ENCODE results near the gene ADD1. TPM values are rescaled to one million over a fixed set of nuclear protein-coding genes. Genes with fewer than 3 reads are reported as not detected.

The ADD1 gene
- total and polyA plus RNA-seq, 4 donors = 98.3 to 351 (median 284) TPM

DNA sequence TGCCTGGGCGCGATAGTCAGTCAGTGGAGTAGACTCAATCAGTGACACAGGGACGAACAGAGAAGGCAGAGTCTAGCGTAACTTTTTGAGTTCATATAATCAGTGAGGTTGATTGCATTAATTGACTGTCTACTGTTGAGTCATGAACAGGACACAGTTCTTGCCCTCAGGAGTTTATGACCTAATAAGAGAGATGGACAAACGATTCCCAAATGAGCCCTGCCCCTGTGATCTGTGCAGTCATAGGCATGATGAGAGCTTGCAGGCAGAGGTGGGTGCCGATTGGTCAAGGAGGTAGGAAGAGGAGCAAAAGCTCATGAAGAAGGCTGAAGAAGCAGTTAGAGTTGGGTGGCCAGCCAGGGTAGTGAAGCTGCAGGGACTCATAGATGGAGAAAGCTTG lies 57.1 kb downstream of the ADD1 start:
- no peak for DNase-seq
- WGBS, 2 donors = 93 to 95% methylated on average over 6 of the region's 6 CpGs
- ATAC-seq (ENCODE audit: low FRiP score) = no peak

DNA sequence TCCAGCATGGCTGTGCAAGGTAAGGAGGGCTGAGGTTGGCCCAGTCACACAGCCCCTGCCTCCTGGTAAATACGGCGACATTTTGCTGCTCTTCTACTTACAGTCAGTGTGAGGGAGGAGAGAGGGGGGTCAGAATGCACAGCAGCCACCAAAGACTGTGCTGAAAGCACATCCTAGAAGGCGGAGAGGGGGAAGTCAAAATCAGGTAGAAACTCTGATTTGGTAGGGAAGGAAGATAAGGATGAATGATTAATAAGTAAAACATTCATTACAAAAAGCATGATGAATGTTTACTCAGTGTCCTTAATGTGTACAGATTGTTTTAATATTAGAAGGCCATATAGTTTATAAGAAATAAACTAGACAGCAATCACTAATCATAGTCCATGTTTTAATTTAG lies 57.5 kb downstream of the ADD1 start:
- no peaks in the 10 kb centered on the region for H3K27me3 ChIP-seq (ENCODE audit: control insufficient read depth in 1 of 2, insufficient read depth in 2 of 2, low read length in 1 of 2)
- ATAC-seq (ENCODE audit: low FRiP score) = no peak
- no peaks in the 10 kb centered on the region for H3K9me3 ChIP-seq (ENCODE audit: control insufficient read depth, low read length)
- DNase-seq = no peak
- no peak overlapping the region for H3K4me3 ChIP-seq (ENCODE audit: low read length in 2 of 2)
- intact Hi-C loops (cut with DNase I) = no loop called here
- H3K4me1 ChIP-seq (ENCODE audit: control insufficient read depth in 1 of 2, insufficient read depth in 2 of 2, low read length in 2 of 2) = no peaks in the 10 kb centered on the region
- H3K36me3 ChIP-seq (ENCODE audit: control insufficient read depth in 1 of 2, insufficient read depth in 2 of 2, low read length in 1 of 2) = peaks cover 18 to 21% of the 10 kb centered on the region in 2 donors
- 83 to 89% methylated on average over 3 of the region's 3 CpGs for WGBS, 2 donors
- H3K27ac ChIP-seq (ENCODE audit: low read depth in 1 of 2, low read length in 2 of 2) = no peak overlapping the region

More for the DNA sequence above, 57.1 kb downstream of the ADD1 start:
- H3K4me1 ChIP-seq (ENCODE audit: control insufficient read depth in 1 of 2, insufficient read depth in 2 of 2, low read length in 2 of 2) = no peaks in the 10 kb centered on the region
- no peak overlapping the region for H3K27ac ChIP-seq (ENCODE audit: low read depth in 1 of 2, low read length in 2 of 2)
- H3K27me3 ChIP-seq (ENCODE audit: control insufficient read depth in 1 of 2, insufficient read depth in 2 of 2, low read length in 1 of 2) = no peaks in the 10 kb centered on the region
- H3K36me3 ChIP-seq (ENCODE audit: control insufficient read depth in 1 of 2, insufficient read depth in 2 of 2, low read length in 1 of 2) = peaks cover 18 to 20% of the 10 kb centered on the region in 2 donors
- no peaks in the 10 kb centered on the region for H3K9me3 ChIP-seq (ENCODE audit: control insufficient read depth, low read length)
- H3K4me3 ChIP-seq (ENCODE audit: low read length in 2 of 2) = no peak overlapping the region
- intact Hi-C loops (cut with DNase I) = no loop called here

- ATAC-seq (ENCODE audit: low FRiP score) (no peak), DNase-seq (no peak)
- H3K9me3 ChIP-seq (ENCODE audit: control insufficient read depth, low read length) = no peaks in the 10 kb centered on the region
- H3K27ac ChIP-seq (ENCODE audit: low read depth in 1 of 2, low read length in 2 of 2) = no peak overlapping the region
- intact Hi-C loops (cut with DNase I) = no loop called here
- 48 to 50% methylated on average over 2 of the region's 2 CpGs for WGBS, 2 donors
- H3K4me1 ChIP-seq (ENCODE audit: control insufficient read depth in 1 of 2, insufficient read depth in 2 of 2, low read length in 2 of 2) = no peaks in the 10 kb centered on the region
- no peak overlapping the region for H3K4me3 ChIP-seq (ENCODE audit: low read length in 2 of 2)
- H3K36me3 ChIP-seq (ENCODE audit: control insufficient read depth in 1 of 2, insufficient read depth in 2 of 2, low read length in 1 of 2) = peaks cover 18 to 21% of the 10 kb centered on the region in 2 donors
- H3K27me3 ChIP-seq (ENCODE audit: control insufficient read depth in 1 of 2, insufficient read depth in 2 of 2, low read length in 1 of 2) = no peaks in the 10 kb centered on the region
These were observed 58.5 kb downstream of the ADD1 start for GRCh38 chr4:2902126-2902525.

- Histone ChIP-seq H3K27ac (ENCODE audit: low read depth in 1 of 2, low read length in 2 of 2) (no peak overlapping the region), H3K9me3 (ENCODE audit: control insufficient read depth, low read length) (no peaks in the 10 kb centered on the region), H3K4me3 (ENCODE audit: low read length in 2 of 2) (no peak overlapping the region), H3K27me3 (ENCODE audit: control insufficient read depth in 1 of 2, insufficient read depth in 2 of 2, low read length in 1 of 2) (no peaks in the 10 kb centered on the region), H3K4me1 (ENCODE audit: control insufficient read depth in 1 of 2, insufficient read depth in 2 of 2, low read length in 2 of 2) (no peaks in the 10 kb centered on the region), H3K36me3 (ENCODE audit: control insufficient read depth in 1 of 2, insufficient read depth in 2 of 2, low read length in 1 of 2) (peaks cover 13 to 16% of the 10 kb centered on the region in 2 donors)
- DNase-seq (no peak), ATAC-seq (ENCODE audit: low FRiP score) (no peak)
- WGBS, 2 donors = 87 to 89% methylated on average over 13 of the region's 13 CpGs
- intact Hi-C loops (cut with DNase I) = no loop called here
These were observed 61.9 kb downstream of the ADD1 start for GRCh38 chr4:2905544-2905943.

- Histone ChIP-seq H3K27me3 (ENCODE audit: control insufficient read depth in 1 of 2, insufficient read depth in 2 of 2, low read length in 1 of 2) (no peaks in the 10 kb centered on the region), H3K4me1 (ENCODE audit: control insufficient read depth in 1 of 2, insufficient read depth in 2 of 2, low read length in 2 of 2) (no peaks in the 10 kb centered on the region), H3K27ac (ENCODE audit: low read depth in 1 of 2, low read length in 2 of 2) (no peak overlapping the region), H3K4me3 (ENCODE audit: low read length in 2 of 2) (no peak overlapping the region), H3K36me3 (ENCODE audit: control insufficient read depth in 1 of 2, insufficient read depth in 2 of 2, low read length in 1 of 2) (peaks cover 12 to 13% of the 10 kb centered on the region in 2 donors), H3K9me3 (ENCODE audit: control insufficient read depth, low read length) (no peaks in the 10 kb centered on the region)
- 90% methylated on average over 8 of the region's 8 CpGs for WGBS, 2 donors
- DNase-seq (no peak), ATAC-seq (ENCODE audit: low FRiP score) (no peak)
- intact Hi-C loops (cut with DNase I) = no loop called here
These were observed 62.6 kb downstream of the ADD1 start for GRCh38 chr4:2906218-2906617.

DNA sequence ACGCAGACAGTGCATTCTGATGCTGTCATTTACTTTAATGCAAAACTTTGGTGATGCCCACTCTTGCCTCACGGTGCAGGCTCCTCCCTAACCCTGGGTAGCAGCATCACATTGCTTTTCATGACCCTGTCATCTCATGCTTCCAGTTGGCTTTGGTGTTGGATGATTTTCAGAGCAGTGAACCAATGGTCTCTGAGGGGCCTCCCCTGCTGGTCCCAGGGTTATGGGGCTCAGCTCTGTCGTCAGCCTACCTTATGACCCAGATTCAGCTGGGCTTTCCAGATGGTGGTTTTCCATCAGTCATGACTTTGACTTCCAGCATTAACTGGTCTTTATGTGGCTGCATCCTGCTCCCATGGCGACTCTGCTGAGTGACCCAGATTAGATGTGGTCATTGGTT lies 63.6 kb downstream of the ADD1 start:
- ATAC-seq (ENCODE audit: low FRiP score) (no peak), DNase-seq (no peak)
- Histone ChIP-seq H3K9me3 (ENCODE audit: control insufficient read depth, low read length) (no peaks in the 10 kb centered on the region), H3K4me3 (ENCODE audit: low read length in 2 of 2) (no peak overlapping the region), H3K27me3 (ENCODE audit: control insufficient read depth in 1 of 2, insufficient read depth in 2 of 2, low read length in 1 of 2) (no peaks in the 10 kb centered on the region), H3K36me3 (ENCODE audit: control insufficient read depth in 1 of 2, insufficient read depth in 2 of 2, low read length in 1 of 2) (peaks cover 13 to 14% of the 10 kb centered on the region in 2 donors), H3K27ac (ENCODE audit: low read depth in 1 of 2, low read length in 2 of 2) (no peak overlapping the region), H3K4me1 (ENCODE audit: control insufficient read depth in 1 of 2, insufficient read depth in 2 of 2, low read length in 2 of 2) (no peaks in the 10 kb centered on the region)
- intact Hi-C loops (cut with DNase I) = no loop called here
- 80 to 89% methylated on average over 4 of the region's 4 CpGs for WGBS, 2 donors

GRCh38 chr4:2907706-2908293 lies 64.2 kb downstream of the ADD1 start:
- H3K4me3 ChIP-seq (ENCODE audit: low read length in 2 of 2) = no peak overlapping the region
- no peaks in the 10 kb centered on the region for H3K27me3 ChIP-seq (ENCODE audit: control insufficient read depth in 1 of 2, insufficient read depth in 2 of 2, low read length in 1 of 2)
- no peaks in the 10 kb centered on the region for H3K4me1 ChIP-seq (ENCODE audit: control insufficient read depth in 1 of 2, insufficient read depth in 2 of 2, low read length in 2 of 2)
- H3K9me3 ChIP-seq (ENCODE audit: control insufficient read depth, low read length) = no peaks in the 10 kb centered on the region
- H3K36me3 ChIP-seq (ENCODE audit: control insufficient read depth in 1 of 2, insufficient read depth in 2 of 2, low read length in 1 of 2) = peaks cover 13 to 14% of the 10 kb centered on the region in 2 donors
- H3K27ac ChIP-seq (ENCODE audit: low read depth in 1 of 2, low read length in 2 of 2) = no peak overlapping the region
- DNase-seq (no peak), ATAC-seq (ENCODE audit: low FRiP score) (no peak)
- intact Hi-C loops (cut with DNase I) = no loop called here
- 91 to 93% methylated on average over 11 of the region's 11 CpGs for WGBS, 2 donors

GRCh38 chr4:2908686-2909085 lies 65.0 kb downstream of the ADD1 start:
- intact Hi-C loops (cut with DNase I) = no loop called here
- WGBS, 2 donors = 84 to 89% methylated on average over 7 of the region's 7 CpGs
- Histone ChIP-seq H3K36me3 (ENCODE audit: control insufficient read depth in 1 of 2, insufficient read depth in 2 of 2, low read length in 1 of 2) (peaks cover 11 to 14% of the 10 kb centered on the region in 2 donors), H3K4me3 (ENCODE audit: low read length in 2 of 2) (no peak overlapping the region), H3K27me3 (ENCODE audit: control insufficient read depth in 1 of 2, insufficient read depth in 2 of 2, low read length in 1 of 2) (no peaks in the 10 kb centered on the region), H3K4me1 (ENCODE audit: control insufficient read depth in 1 of 2, insufficient read depth in 2 of 2, low read length in 2 of 2) (no peaks in the 10 kb centered on the region), H3K9me3 (ENCODE audit: control insufficient read depth, low read length) (no peaks in the 10 kb centered on the region), H3K27ac (ENCODE audit: low read depth in 1 of 2, low read length in 2 of 2) (no peak overlapping the region)
- DNase-seq (no peak), ATAC-seq (ENCODE audit: low FRiP score) (no peak)

DNA sequence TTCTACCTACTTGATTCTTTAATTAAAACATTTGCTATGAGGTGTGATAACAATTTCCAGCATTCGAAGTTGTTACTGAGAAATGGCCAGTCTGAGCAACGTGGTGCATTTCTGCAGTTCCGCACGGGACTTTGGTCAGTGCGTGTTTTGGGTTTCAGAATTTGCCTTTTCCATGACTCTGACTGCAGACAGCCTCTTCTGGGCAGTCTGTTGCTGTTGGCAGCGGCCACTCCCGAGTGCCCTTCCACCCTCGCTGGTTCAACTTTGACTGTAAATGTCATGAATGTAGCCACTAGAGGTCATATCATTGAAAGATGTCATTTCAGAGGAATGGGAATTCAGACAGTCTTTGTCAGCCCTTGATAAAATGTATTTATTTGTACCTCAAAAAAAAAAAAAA lies 65.9 kb downstream of the ADD1 start:
- ATAC-seq (ENCODE audit: low FRiP score) = no peak
- Histone ChIP-seq H3K27ac (ENCODE audit: low read depth in 1 of 2, low read length in 2 of 2) (no peak overlapping the region), H3K9me3 (ENCODE audit: control insufficient read depth, low read length) (no peaks in the 10 kb centered on the region), H3K4me3 (ENCODE audit: low read length in 2 of 2) (no peak overlapping the region), H3K27me3 (ENCODE audit: control insufficient read depth in 1 of 2, insufficient read depth in 2 of 2, low read length in 1 of 2) (no peaks in the 10 kb centered on the region), H3K36me3 (ENCODE audit: control insufficient read depth in 1 of 2, insufficient read depth in 2 of 2, low read length in 1 of 2) (peaks cover 10 to 12% of the 10 kb centered on the region in 2 donors), H3K4me1 (ENCODE audit: control insufficient read depth in 1 of 2, insufficient read depth in 2 of 2, low read length in 2 of 2) (no peaks in the 10 kb centered on the region)
- intact Hi-C loops (cut with DNase I) = no loop called here
- 38 to 41% methylated on average over 8 of the region's 8 CpGs for WGBS, 2 donors
- no peak for DNase-seq

Data from aorta (tissue), 5 donors.